22Rv1 (cell line): ENCODE data around the gene SIK2.

ENCODE experiments used
- ZFX ChIP-seq: fragments of 450-650 bp; IDR thresholded peaks from 2 replicates; pipeline ENCODE4 v1.6.1; 2017; ENCODE audit warnings: antibody characterized with exemption, borderline replicate concordance
- TF ChIP-seq, protein P1 (sequence below): fragments of 450-650 bp; IDR thresholded peaks from 2 replicates; pipeline ENCODE4 v1.5.1; 2017; ENCODE audit warnings: mild to moderate bottlenecking

DNA sequence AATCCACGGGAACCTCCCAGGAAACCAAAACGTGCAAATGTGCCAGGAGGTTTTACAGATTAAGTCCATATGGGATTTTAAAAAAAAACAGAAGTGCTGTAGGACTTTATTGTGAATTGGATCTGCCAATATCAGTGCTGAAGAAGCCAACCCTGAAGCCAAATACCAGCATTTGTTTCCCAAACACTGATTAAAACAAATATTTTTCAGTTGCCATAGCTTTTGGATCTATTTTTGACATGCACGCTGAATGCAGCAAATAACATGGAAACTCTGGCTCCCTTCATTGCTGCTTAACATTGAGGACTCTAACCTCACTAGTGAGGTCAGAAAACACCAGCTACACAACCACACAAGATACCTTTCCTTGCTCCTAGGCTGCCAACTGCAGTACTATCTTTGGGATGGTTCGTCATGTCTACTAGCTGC is 28.4 kb upstream of the SIK2 start:
- TF ChIP-seq, protein P1, sequence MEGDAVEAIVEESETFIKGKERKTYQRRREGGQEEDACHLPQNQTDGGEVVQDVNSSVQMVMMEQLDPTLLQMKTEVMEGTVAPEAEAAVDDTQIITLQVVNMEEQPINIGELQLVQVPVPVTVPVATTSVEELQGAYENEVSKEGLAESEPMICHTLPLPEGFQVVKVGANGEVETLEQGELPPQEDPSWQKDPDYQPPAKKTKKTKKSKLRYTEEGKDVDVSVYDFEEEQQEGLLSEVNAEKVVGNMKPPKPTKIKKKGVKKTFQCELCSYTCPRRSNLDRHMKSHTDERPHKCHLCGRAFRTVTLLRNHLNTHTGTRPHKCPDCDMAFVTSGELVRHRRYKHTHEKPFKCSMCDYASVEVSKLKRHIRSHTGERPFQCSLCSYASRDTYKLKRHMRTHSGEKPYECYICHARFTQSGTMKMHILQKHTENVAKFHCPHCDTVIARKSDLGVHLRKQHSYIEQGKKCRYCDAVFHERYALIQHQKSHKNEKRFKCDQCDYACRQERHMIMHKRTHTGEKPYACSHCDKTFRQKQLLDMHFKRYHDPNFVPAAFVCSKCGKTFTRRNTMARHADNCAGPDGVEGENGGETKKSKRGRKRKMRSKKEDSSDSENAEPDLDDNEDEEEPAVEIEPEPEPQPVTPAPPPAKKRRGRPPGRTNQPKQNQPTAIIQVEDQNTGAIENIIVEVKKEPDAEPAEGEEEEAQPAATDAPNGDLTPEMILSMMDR: no peak
- TF ChIP-seq ZFX: no peak
